Gastroesophageal sphincter (tissue), 3 donors: ENCODE measurements around the gene CHRNA5.

Experiments
- POLR2A ChIP-seq, 2 donors: fragments of 450-650 bp; IDR thresholded peaks; one replicate each; pipeline ENCODE4 v1.6.1; 2017; ENCODE audit warnings: antibody characterized with exemption in 2 of 2, mild to moderate bottlenecking in 2 of 2, moderate library complexity in 1 of 2
- POLR2AphosphoS5 ChIP-seq: sonication (generic); formaldehyde crosslinking; IDR thresholded peaks from one replicate; pipeline ENCODE4 v1.6.1; 2017; ENCODE audit warnings: antibody characterized with exemption
- TF ChIP-seq, protein P1 (sequence below), 4 experiments: fragments of 200-600 bp in 2 of 4; fragments of 450-650 bp in 2 of 4; sonication (generic) in 1 of 4; IDR thresholded peaks; one replicate each; pipeline ENCODE4 v1.5.1; 2017 to 2019; ENCODE audit warnings: antibody characterized with exemption in 4 of 4, mild to moderate bottlenecking in 2 of 4, moderate library complexity in 2 of 4

GRCh38 chr15:78629716-78630065 lies 64.4 kb downstream of the CHRNA5 start:
- TF ChIP-seq, protein P1, sequence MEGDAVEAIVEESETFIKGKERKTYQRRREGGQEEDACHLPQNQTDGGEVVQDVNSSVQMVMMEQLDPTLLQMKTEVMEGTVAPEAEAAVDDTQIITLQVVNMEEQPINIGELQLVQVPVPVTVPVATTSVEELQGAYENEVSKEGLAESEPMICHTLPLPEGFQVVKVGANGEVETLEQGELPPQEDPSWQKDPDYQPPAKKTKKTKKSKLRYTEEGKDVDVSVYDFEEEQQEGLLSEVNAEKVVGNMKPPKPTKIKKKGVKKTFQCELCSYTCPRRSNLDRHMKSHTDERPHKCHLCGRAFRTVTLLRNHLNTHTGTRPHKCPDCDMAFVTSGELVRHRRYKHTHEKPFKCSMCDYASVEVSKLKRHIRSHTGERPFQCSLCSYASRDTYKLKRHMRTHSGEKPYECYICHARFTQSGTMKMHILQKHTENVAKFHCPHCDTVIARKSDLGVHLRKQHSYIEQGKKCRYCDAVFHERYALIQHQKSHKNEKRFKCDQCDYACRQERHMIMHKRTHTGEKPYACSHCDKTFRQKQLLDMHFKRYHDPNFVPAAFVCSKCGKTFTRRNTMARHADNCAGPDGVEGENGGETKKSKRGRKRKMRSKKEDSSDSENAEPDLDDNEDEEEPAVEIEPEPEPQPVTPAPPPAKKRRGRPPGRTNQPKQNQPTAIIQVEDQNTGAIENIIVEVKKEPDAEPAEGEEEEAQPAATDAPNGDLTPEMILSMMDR (IDR thresholded peaks at IDR 0.05) = no peak
- TF ChIP-seq POLR2AphosphoS5 (no peak), POLR2A (IDR thresholded peaks at IDR 0.05) (no peak)
